Measurements from ENCODE around the gene CSNK1D.

DNA sequence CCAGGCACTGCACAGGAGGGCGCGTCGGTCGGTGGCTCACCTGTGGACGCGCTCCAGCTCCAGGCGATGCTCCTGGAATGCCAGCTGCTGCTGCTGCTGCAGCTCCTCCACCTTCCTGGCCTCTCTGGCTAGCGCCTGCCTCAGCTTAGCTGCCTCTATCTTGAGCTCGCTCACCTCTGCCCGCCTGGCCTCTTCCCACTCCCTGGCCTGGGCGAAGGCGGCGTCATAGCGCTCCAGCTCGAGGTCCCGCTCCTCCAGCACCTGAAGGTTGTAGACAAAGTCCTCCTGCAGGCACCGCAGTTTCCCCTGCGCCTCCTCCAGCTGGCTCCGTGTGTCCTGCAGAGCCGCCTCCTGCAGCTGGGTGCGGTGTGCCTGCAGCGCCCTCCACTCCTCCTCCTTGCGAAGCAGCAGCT lies 72.0 kb downstream of the CSNK1D start:
- TF ChIP-seq, protein P1, sequence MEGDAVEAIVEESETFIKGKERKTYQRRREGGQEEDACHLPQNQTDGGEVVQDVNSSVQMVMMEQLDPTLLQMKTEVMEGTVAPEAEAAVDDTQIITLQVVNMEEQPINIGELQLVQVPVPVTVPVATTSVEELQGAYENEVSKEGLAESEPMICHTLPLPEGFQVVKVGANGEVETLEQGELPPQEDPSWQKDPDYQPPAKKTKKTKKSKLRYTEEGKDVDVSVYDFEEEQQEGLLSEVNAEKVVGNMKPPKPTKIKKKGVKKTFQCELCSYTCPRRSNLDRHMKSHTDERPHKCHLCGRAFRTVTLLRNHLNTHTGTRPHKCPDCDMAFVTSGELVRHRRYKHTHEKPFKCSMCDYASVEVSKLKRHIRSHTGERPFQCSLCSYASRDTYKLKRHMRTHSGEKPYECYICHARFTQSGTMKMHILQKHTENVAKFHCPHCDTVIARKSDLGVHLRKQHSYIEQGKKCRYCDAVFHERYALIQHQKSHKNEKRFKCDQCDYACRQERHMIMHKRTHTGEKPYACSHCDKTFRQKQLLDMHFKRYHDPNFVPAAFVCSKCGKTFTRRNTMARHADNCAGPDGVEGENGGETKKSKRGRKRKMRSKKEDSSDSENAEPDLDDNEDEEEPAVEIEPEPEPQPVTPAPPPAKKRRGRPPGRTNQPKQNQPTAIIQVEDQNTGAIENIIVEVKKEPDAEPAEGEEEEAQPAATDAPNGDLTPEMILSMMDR (conservative IDR thresholded peaks at IDR 0.05; ENCODE audit: low read depth in 2 of 2), result no peak
- TF ChIP-seq EZH2phosphoT487 (IDR thresholded peaks at IDR 0.05; ENCODE audit: unreplicated experiment) (no peak), STAT1 (IDR thresholded peaks at IDR 0.05; ENCODE audit: unreplicated experiment) (no peak), POLR2AphosphoS5 (IDR thresholded peaks at IDR 0.05; ENCODE audit: low read depth) (no peak)
- TF ChIP-seq, protein P2, sequence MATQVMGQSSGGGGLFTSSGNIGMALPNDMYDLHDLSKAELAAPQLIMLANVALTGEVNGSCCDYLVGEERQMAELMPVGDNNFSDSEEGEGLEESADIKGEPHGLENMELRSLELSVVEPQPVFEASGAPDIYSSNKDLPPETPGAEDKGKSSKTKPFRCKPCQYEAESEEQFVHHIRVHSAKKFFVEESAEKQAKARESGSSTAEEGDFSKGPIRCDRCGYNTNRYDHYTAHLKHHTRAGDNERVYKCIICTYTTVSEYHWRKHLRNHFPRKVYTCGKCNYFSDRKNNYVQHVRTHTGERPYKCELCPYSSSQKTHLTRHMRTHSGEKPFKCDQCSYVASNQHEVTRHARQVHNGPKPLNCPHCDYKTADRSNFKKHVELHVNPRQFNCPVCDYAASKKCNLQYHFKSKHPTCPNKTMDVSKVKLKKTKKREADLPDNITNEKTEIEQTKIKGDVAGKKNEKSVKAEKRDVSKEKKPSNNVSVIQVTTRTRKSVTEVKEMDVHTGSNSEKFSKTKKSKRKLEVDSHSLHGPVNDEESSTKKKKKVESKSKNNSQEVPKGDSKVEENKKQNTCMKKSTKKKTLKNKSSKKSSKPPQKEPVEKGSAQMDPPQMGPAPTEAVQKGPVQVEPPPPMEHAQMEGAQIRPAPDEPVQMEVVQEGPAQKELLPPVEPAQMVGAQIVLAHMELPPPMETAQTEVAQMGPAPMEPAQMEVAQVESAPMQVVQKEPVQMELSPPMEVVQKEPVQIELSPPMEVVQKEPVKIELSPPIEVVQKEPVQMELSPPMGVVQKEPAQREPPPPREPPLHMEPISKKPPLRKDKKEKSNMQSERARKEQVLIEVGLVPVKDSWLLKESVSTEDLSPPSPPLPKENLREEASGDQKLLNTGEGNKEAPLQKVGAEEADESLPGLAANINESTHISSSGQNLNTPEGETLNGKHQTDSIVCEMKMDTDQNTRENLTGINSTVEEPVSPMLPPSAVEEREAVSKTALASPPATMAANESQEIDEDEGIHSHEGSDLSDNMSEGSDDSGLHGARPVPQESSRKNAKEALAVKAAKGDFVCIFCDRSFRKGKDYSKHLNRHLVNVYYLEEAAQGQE (IDR thresholded peaks at IDR 0.05; ENCODE audit: unreplicated experiment), result no peak
